ENCODE measurements around the gene LIN7A.

Gene LIN7A

GRCh38 chr12:80849337-80849736, 88.4 kb downstream of the LIN7A start:
- no peak for DNase-seq

GRCh38 chr12:80848858-80849257, 88.9 kb downstream of the LIN7A start:
- no peak for DNase-seq

- no peak for DNase-seq
Measured at GRCh38 chr12:80847575-80847974, 90.2 kb downstream of the LIN7A start.

- DNase-seq, result no peak
Measured at GRCh38 chr12:80846952-80847351, 90.8 kb downstream of the LIN7A start.

- DNase-seq, result no peak
Measured at GRCh38 chr12:80845639-80846038, 92.1 kb downstream of the LIN7A start.

- no peak for DNase-seq
Measured at GRCh38 chr12:80843969-80844368, 93.8 kb downstream of the LIN7A start.

GRCh38 chr12:80838708-80839107, 99.0 kb downstream of the LIN7A start:
- no peak for DNase-seq

GRCh38 chr12:80838024-80838658, 99.6 kb downstream of the LIN7A start:
- DNase-seq, result no peak

- DNase-seq, result no peak
Measured at GRCh38 chr12:80837342-80837978, 100.3 kb downstream of the LIN7A start.

- no peak for DNase-seq
Measured at GRCh38 chr12:80834724-80835123, 103.0 kb downstream of the LIN7A start.

GRCh38 chr12:80830533-80831088, 107.1 kb downstream of the LIN7A start:
- DNase-seq, result no peak

GRCh38 chr12:80829767-80830166, 108.0 kb downstream of the LIN7A start:
- DNase-seq, result no peak

- no peak for DNase-seq
Measured at GRCh38 chr12:80825506-80825905, 112.2 kb downstream of the LIN7A start.

GRCh38 chr12:80823393-80823792, 114.3 kb downstream of the LIN7A start:
- no peak for DNase-seq

GRCh38 chr12:80821513-80822000, 116.2 kb downstream of the LIN7A start:
- no peak for DNase-seq

- no peak for DNase-seq
Measured at GRCh38 chr12:80818878-80819277, 118.9 kb downstream of the LIN7A start.

GRCh38 chr12:80815351-80815750, 122.4 kb downstream of the LIN7A start:
- DNase-seq, result no peak

- no peak for DNase-seq
Measured at GRCh38 chr12:80814453-80814852, 123.3 kb downstream of the LIN7A start.

- DNase-seq, result no peak
Measured at GRCh38 chr12:80813820-80814219, 123.9 kb downstream of the LIN7A start.

- no peak for DNase-seq
Measured at GRCh38 chr12:80811957-80812708, 125.6 kb downstream of the LIN7A start.

- no peak for DNase-seq
Measured at GRCh38 chr12:80810874-80811273, 126.9 kb downstream of the LIN7A start.

- no peak for DNase-seq
Measured at GRCh38 chr12:80807640-80808288, 130.0 kb downstream of the LIN7A start.

- DNase-seq, result no peak
Measured at GRCh38 chr12:80805106-80805505, 132.6 kb downstream of the LIN7A start.

Data from stimulated activated naive CD4-positive, alpha-beta T cell treated with Interleukin-2 at 50 U/mL for 16 hours (primary cell).